ENCODE results near the gene SUPT3H.

- TF ChIP-seq SP4 (IDR thresholded peaks at IDR 0.05; ENCODE audit: low read length) = no peak
- no peak for TF ChIP-seq POLR2AphosphoS5 (IDR thresholded peaks at IDR 0.05; ENCODE audit: low read depth, low read length)
- TF ChIP-seq CHD2 (IDR thresholded peaks at IDR 0.05; ENCODE audit: low read length) = no peak
- TF ChIP-seq, protein P1, sequence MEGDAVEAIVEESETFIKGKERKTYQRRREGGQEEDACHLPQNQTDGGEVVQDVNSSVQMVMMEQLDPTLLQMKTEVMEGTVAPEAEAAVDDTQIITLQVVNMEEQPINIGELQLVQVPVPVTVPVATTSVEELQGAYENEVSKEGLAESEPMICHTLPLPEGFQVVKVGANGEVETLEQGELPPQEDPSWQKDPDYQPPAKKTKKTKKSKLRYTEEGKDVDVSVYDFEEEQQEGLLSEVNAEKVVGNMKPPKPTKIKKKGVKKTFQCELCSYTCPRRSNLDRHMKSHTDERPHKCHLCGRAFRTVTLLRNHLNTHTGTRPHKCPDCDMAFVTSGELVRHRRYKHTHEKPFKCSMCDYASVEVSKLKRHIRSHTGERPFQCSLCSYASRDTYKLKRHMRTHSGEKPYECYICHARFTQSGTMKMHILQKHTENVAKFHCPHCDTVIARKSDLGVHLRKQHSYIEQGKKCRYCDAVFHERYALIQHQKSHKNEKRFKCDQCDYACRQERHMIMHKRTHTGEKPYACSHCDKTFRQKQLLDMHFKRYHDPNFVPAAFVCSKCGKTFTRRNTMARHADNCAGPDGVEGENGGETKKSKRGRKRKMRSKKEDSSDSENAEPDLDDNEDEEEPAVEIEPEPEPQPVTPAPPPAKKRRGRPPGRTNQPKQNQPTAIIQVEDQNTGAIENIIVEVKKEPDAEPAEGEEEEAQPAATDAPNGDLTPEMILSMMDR (IDR thresholded peaks at IDR 0.05; ENCODE audit: control extremely low read depth in 1 of 3, insufficient read depth in 1 of 3, low read depth in 1 of 3, low read length in 3 of 3) = no peak
- TF ChIP-seq YY1 (IDR thresholded peaks at IDR 0.05; ENCODE audit: low read depth, low read length) = no peak
- no peak for TF ChIP-seq CEBPB (IDR thresholded peaks at IDR 0.05; ENCODE audit: low read depth, low read length)
- no peak for TF ChIP-seq GTF2F1 (IDR thresholded peaks at IDR 0.05; ENCODE audit: borderline replicate concordance, low read depth, low read length)
- no peak for TF ChIP-seq POLR2A (IDR thresholded peaks at IDR 0.05; ENCODE audit: control extremely low read depth in 1 of 2, low read depth in 2 of 2, low read length in 2 of 2)
Observed at GRCh38 chr6:45174045-45174444, 203.7 kb downstream of the SUPT3H start.
